IMR-90 (cell line): Measurements from ENCODE around the gene ABR. TPM values are rescaled to one million over a fixed set of nuclear protein-coding genes. Genes with fewer than 3 reads are reported as not detected.

Experiments used
- ATAC-seq: fragments of 200-7000 bp; cut with Tn5 transposase; 2 replicates; pipeline ENCODE4 v1.9.1; 2020; ENCODE audit warnings: low read depth, mild to moderate bottlenecking, moderate library complexity
- BruUV-seq: library from RNA; stranded (reverse); fragments of 400-500 nt; replicated peaks from 2 replicates; lab custom pipeline; 2021; lab: Mats Ljungman, UMichigan
- CTCF ChIA-PET: fragments of 300-600 bp; formaldehyde crosslinking; extraction: SDS; loops from one replicate; lab custom pipeline; 2021; ENCODE audit warnings: antibody characterized with exemption; lab: Yijun Ruan, JAX
- POLR2A ChIA-PET: fragments of 300-600 bp; sonication (Branson Sonifier 250); formaldehyde crosslinking; loops from one replicate; lab custom pipeline; 2022; ENCODE audit warnings: antibody characterized with exemption; ENCODE audit not compliant: unreplicated experiment; lab: Charles Lee
- DNase-seq: peaks from one replicate; pipeline ENCODE4 v3.0.0; 2013
- H2AFZ ChIP-seq: replicated peaks from 2 replicates; pipeline ENCODE3; 2013; ENCODE audit warnings: low read length, mild to moderate bottlenecking; ENCODE audit not compliant: poor library complexity
- H2AK5ac ChIP-seq: 2 replicates; pipeline ENCODE4 v1.6.1; 2013; ENCODE audit warnings: low read depth, low read length, inconsistent platforms
- H2AK9ac ChIP-seq: replicated peaks from 2 replicates; pipeline ENCODE3; 2013; ENCODE audit warnings: mild to moderate bottlenecking, low read depth, low read length, moderate library complexity; ENCODE audit not compliant: poor library complexity
- H2BK120ac ChIP-seq: 2 replicates; pipeline ENCODE4 v1.6.1; 2013; ENCODE audit warnings: low read depth, low read length, inconsistent platforms
- H2BK15ac ChIP-seq: 3 replicates; pipeline ENCODE4 v1.6.1; 2013; ENCODE audit warnings: low read depth, low read length, inconsistent platforms
- H2BK20ac ChIP-seq: 2 replicates; pipeline ENCODE4 v1.6.1; 2013; ENCODE audit warnings: low read depth, mild to moderate bottlenecking, inconsistent platforms, low read length, moderate library complexity
- H2BK5ac ChIP-seq: 2 replicates; pipeline ENCODE4 v1.6.1; 2013; ENCODE audit warnings: mild to moderate bottlenecking, low read depth, low read length, inconsistent platforms; ENCODE audit not compliant: poor library complexity, severe bottlenecking
- H3K14ac ChIP-seq: replicated peaks from 2 replicates; pipeline ENCODE4 v1.6.1; 2013; ENCODE audit warnings: low read depth, low read length, inconsistent platforms
- H3K18ac ChIP-seq: 2 replicates; pipeline ENCODE4 v1.6.1; 2013; ENCODE audit warnings: low read depth, low read length, control low read depth
- H3K23ac ChIP-seq: 2 replicates; pipeline ENCODE4 v1.6.1; 2013; ENCODE audit warnings: low read depth, low read length, inconsistent platforms
- H3K27ac ChIP-seq: 2 replicates; pipeline ENCODE4 v1.5.1; 2013; ENCODE audit warnings: mild to moderate bottlenecking, control low read depth, low read length; ENCODE audit not compliant: insufficient read depth
- H3K27me3 ChIP-seq: 2 replicates; pipeline ENCODE4 v1.6.1; 2013; ENCODE audit warnings: low read length; ENCODE audit not compliant: control insufficient read depth, insufficient read depth
- H3K36me3 ChIP-seq: 2 replicates; pipeline ENCODE4 v1.6.1; 2013; ENCODE audit warnings: low read length, mixed read lengths; ENCODE audit not compliant: control insufficient read depth, insufficient read depth
- H3K4ac ChIP-seq: 2 replicates; pipeline ENCODE4 v1.6.1; 2013; ENCODE audit warnings: low read depth, low read length, inconsistent platforms
- H3K4me1 ChIP-seq: 2 replicates; pipeline ENCODE4 v1.6.1; 2013; ENCODE audit warnings: low read length, mixed read lengths; ENCODE audit not compliant: control insufficient read depth, insufficient read depth
- H3K4me2 ChIP-seq: 2 replicates; pipeline ENCODE4 v1.6.1; 2013; ENCODE audit warnings: low read depth, mild to moderate bottlenecking, control low read depth, low read length, moderate library complexity
- H3K4me3 ChIP-seq: 2 replicates; pipeline ENCODE4 v1.5.1; 2013; ENCODE audit warnings: low read depth, mild to moderate bottlenecking, control low read depth, low read length, moderate library complexity; ENCODE audit not compliant: insufficient read depth
- H3K56ac ChIP-seq: 2 replicates; pipeline ENCODE4 v1.6.1; 2013; ENCODE audit warnings: low read length, inconsistent platforms; ENCODE audit not compliant: insufficient read depth; ENCODE audit errors: extremely low read depth
- H3K79me1 ChIP-seq, 2 experiments: 2 replicates each; pipeline ENCODE4 v1.6.1; 2013; ENCODE audit warnings: low read length in 2 of 2, inconsistent platforms in 1 of 2, low read depth in 1 of 2
- H3K9ac ChIP-seq: 2 replicates; pipeline ENCODE4 v1.6.1; 2013; ENCODE audit warnings: low read depth, low read length, control low read depth
- H3K9me1 ChIP-seq: 2 replicates; pipeline ENCODE4 v1.6.1; 2013; ENCODE audit warnings: low read length, inconsistent platforms; ENCODE audit not compliant: insufficient read depth
- H3K9me3 ChIP-seq: 2 replicates; pipeline ENCODE4 v1.6.1; 2013; ENCODE audit warnings: low read length; ENCODE audit not compliant: control insufficient read depth, insufficient read depth
- H4K20me1 ChIP-seq: 2 replicates; pipeline ENCODE4 v1.6.1; 2013; ENCODE audit warnings: low read length, inconsistent platforms; ENCODE audit not compliant: insufficient read depth
- H4K5ac ChIP-seq: 2 replicates; pipeline ENCODE4 v1.6.1; 2013; ENCODE audit warnings: mild to moderate bottlenecking, low read depth, low read length, control low read depth
- H4K8ac ChIP-seq, 2 experiments: 2 replicates each; pipeline ENCODE4 v1.6.1; 2013; ENCODE audit warnings: low read depth in 2 of 2, low read length in 2 of 2, control low read depth in 1 of 2, inconsistent platforms in 1 of 2
- H4K91ac ChIP-seq: 2 replicates; pipeline ENCODE4 v1.6.1; 2013; ENCODE audit warnings: low read depth, low read length, inconsistent platforms; ENCODE audit not compliant: insufficient read depth
- BHLHE40 ChIP-seq: fragments of 150-350 bp; IDR thresholded peaks from 2 replicates; pipeline ENCODE4 v1.6.1; 2016; ENCODE audit warnings: mild to moderate bottlenecking, low read depth, low read length
- CEBPB ChIP-seq: IDR thresholded peaks from 2 replicates; pipeline ENCODE4 v1.6.1; 2012; ENCODE audit warnings: low read depth, low read length, improper control_type of control experiment
- CHD1 ChIP-seq: IDR thresholded peaks from 2 replicates; pipeline ENCODE4 v1.6.1; 2012; ENCODE audit warnings: low read depth, low read length, improper control_type of control experiment
- ELK1 ChIP-seq: fragments of 150-350 bp; IDR thresholded peaks from 2 replicates; pipeline ENCODE4 v1.6.1; 2016; ENCODE audit warnings: low read depth, mild to moderate bottlenecking, low read length, moderate library complexity, borderline replicate concordance
- FOS ChIP-seq: fragments of 150-350 bp; IDR thresholded peaks from 2 replicates; pipeline ENCODE4 v1.6.1; 2016; ENCODE audit warnings: low read depth, low read length
- MAFK ChIP-seq: IDR thresholded peaks from 2 replicates; pipeline ENCODE4 v1.6.1; 2012; ENCODE audit warnings: low read depth, low read length, improper control_type of control experiment
- MAZ ChIP-seq: IDR thresholded peaks from 2 replicates; pipeline ENCODE4 v1.6.1; 2012; ENCODE audit warnings: low read depth, mild to moderate bottlenecking, low read length, improper control_type of control experiment, moderate library complexity, borderline replicate concordance
- MXI1 ChIP-seq: IDR thresholded peaks from 2 replicates; pipeline ENCODE4 v1.6.1; 2012; ENCODE audit warnings: low read depth, mild to moderate bottlenecking, low read length, moderate library complexity, borderline replicate concordance
- NFE2L2 ChIP-seq: fragments of 150-350 bp; IDR thresholded peaks from 2 replicates; pipeline ENCODE4 v1.6.1; 2016; ENCODE audit warnings: low read depth, mild to moderate bottlenecking, low read length
- POLR2A ChIP-seq: IDR thresholded peaks from 2 replicates; pipeline ENCODE4 v1.6.1; 2012; ENCODE audit warnings: mild to moderate bottlenecking, low read depth, low read length
- RAD21 ChIP-seq: IDR thresholded peaks from 2 replicates; pipeline ENCODE4 v1.6.1; 2012; ENCODE audit warnings: low read length, improper control_type of control experiment
- RCOR1 ChIP-seq: IDR thresholded peaks from 2 replicates; pipeline ENCODE4 v1.6.1; 2012; ENCODE audit warnings: mild to moderate bottlenecking, low read length, improper control_type of control experiment; ENCODE audit not compliant: insufficient replicate concordance
- RFX5 ChIP-seq: IDR thresholded peaks from 2 replicates; pipeline ENCODE4 v1.8.0; 2012; ENCODE audit warnings: low read depth, mild to moderate bottlenecking, low read length, moderate library complexity
- SMC3 ChIP-seq: fragments of 150-350 bp; IDR thresholded peaks from 2 replicates; pipeline ENCODE4 v1.6.1; 2016; ENCODE audit warnings: low read depth, mild to moderate bottlenecking, antibody characterized with exemption, low read length, moderate library complexity
- WGBS, 2 experiments: methylation state at CpG; one replicate each; pipeline versions ENCODE4 v1.1.5 to v1.1.7; 2013; ENCODE audit warnings: missing lambda C conversion rate in 2 of 2; ENCODE audit not compliant: insufficient read length in 1 of 2; ENCODE audit errors: extremely low coverage in 2 of 2; 5-methylcytosine and 5-hydroxymethylcytosine counted together
- dilution Hi-C: fragments of 300-500 bp; cut with HindIII; formaldehyde crosslinking; loops from one replicate; pipeline ENCODE4 v1.14.3; 2018; ENCODE audit warnings: low sequenced_read_pairs; ENCODE audit not compliant: unreplicated experiment
- in situ Hi-C: fragments of 300-500 bp; cut with MboI; formaldehyde crosslinking; loops from 3 replicates; pipeline ENCODE4 v1.14.3; 2019; ENCODE audit warnings: low sequenced_read_pairs, inconsistent platforms, mixed read lengths
- intact Hi-C: fragments of 100-400 bp; cut with micrococcal nuclease; formaldehyde crosslinking; loops from 2 replicates; pipeline ENCODE4 v1.10.0; 2022
- polyA plus RNA-seq, 3 experiments: library from polyadenylated mRNA; depleted of rRNA; stranded (reverse); fragments of >200 nt; gene quantifications; 2 replicates each; pipeline ENCODE4 v1.2.3, GENCODE V29; 2012; ENCODE audit warnings: low replicate concordance in 1 of 3
- total RNA-seq: library from RNA; depleted of rRNA; stranded (reverse); fragments of >200 nt; gene quantifications from 2 replicates; pipeline ENCODE4 v1.2.3, GENCODE V29; 2012
- TF ChIP-seq, protein P1 (sequence below): conservative IDR thresholded peaks from 2 replicates; pipeline ENCODE4 v1.5.1; 2012; ENCODE audit warnings: mild to moderate bottlenecking, low read depth, low read length, improper control_type of control experiment
- TF ChIP-seq, protein P2 (sequence below): fragments of 150-350 bp; IDR thresholded peaks from 2 replicates; pipeline ENCODE4 v1.6.1; 2017; ENCODE audit warnings: mild to moderate bottlenecking, antibody characterized with exemption, low read length, low read depth

The ABR gene
- total and polyA plus RNA-seq, 2 of the 4 experiments (the other 2 are of a cell fraction), result 28.3 to 79.7 TPM

DNA sequence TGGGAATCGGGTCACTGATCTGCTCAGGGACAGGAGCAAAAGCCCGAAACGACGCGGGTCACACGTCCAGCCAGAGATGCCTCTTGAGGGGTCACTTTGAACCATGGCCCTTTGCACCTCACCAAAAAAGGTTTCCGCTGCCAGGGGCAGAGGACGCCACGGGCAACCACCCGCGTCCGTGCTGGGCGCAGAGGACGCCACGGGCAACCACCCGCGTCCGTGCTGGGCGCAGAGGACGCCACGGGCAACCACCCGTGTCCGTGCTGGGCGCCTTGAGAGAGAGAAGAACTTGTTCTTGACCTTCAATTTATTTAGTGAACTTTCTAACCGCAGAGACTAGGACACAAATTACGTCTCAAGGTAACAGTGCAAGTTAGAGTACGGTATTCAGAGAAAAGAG, 147.4 kb downstream of the ABR start:
- Histone ChIP-seq H2BK5ac (no peak overlapping the region), H2BK20ac (no peak overlapping the region), H3K4ac (no peak overlapping the region), H2AK9ac (no peak overlapping the region), H3K56ac (no peak overlapping the region), H4K8ac (no peak overlapping the region), H2AK5ac (no peak overlapping the region), H3K4me1 (peaks cover 21% of the 10 kb centered on the region), H4K91ac (no peak overlapping the region), H3K9ac (no peak overlapping the region), H3K18ac (no peak overlapping the region), H3K27me3 (no peaks in the 10 kb centered on the region), H2BK120ac (no peak overlapping the region), H3K79me1 (peaks cover 0 to 21% of the 10 kb centered on the region in 2 experiments), H4K5ac (no peak overlapping the region), H3K4me2 (no peak overlapping the region), H3K4me3 (no peak overlapping the region), H3K14ac (no peak overlapping the region), H3K23ac (no peak overlapping the region), H3K27ac (no peak overlapping the region), H4K20me1 (peaks cover 45% of the 10 kb centered on the region), H3K9me3 (no peaks in the 10 kb centered on the region), H2BK15ac (no peak overlapping the region), H3K9me1 (peaks cover 13% of the 10 kb centered on the region), H2AFZ (no peak overlapping the region), H3K36me3 (peaks cover 14% of the 10 kb centered on the region)
- ATAC-seq (no peak), DNase-seq (no peak)
- 84% methylated on average over 18 of the region's 27 CpGs; no CpG with 5 or more reads in 1 of the 2 experiments for WGBS, 2 experiments
- POLR2A ChIA-PET, result no interaction called here
- CTCF ChIA-PET, result no interaction called here
- dilution Hi-C loops (no loop called here), intact Hi-C loops (no loop called here), in situ Hi-C loops (no loop called here)
- no peak for TF ChIP-seq RCOR1
- no peak for TF ChIP-seq MXI1
- TF ChIP-seq BHLHE40, result no peak
- no peak for TF ChIP-seq SMC3
- TF ChIP-seq FOS, result no peak
- no peak for TF ChIP-seq MAFK
- no peak for TF ChIP-seq POLR2A
- TF ChIP-seq MAZ, result no peak
- no peak for TF ChIP-seq CHD1
- no peak for TF ChIP-seq RAD21
- TF ChIP-seq, protein P1, sequence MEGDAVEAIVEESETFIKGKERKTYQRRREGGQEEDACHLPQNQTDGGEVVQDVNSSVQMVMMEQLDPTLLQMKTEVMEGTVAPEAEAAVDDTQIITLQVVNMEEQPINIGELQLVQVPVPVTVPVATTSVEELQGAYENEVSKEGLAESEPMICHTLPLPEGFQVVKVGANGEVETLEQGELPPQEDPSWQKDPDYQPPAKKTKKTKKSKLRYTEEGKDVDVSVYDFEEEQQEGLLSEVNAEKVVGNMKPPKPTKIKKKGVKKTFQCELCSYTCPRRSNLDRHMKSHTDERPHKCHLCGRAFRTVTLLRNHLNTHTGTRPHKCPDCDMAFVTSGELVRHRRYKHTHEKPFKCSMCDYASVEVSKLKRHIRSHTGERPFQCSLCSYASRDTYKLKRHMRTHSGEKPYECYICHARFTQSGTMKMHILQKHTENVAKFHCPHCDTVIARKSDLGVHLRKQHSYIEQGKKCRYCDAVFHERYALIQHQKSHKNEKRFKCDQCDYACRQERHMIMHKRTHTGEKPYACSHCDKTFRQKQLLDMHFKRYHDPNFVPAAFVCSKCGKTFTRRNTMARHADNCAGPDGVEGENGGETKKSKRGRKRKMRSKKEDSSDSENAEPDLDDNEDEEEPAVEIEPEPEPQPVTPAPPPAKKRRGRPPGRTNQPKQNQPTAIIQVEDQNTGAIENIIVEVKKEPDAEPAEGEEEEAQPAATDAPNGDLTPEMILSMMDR, result no peak
- no peak for TF ChIP-seq CEBPB
- no peak for TF ChIP-seq RFX5
- no peak for TF ChIP-seq NFE2L2
- no peak for TF ChIP-seq ELK1
- TF ChIP-seq, protein P2, sequence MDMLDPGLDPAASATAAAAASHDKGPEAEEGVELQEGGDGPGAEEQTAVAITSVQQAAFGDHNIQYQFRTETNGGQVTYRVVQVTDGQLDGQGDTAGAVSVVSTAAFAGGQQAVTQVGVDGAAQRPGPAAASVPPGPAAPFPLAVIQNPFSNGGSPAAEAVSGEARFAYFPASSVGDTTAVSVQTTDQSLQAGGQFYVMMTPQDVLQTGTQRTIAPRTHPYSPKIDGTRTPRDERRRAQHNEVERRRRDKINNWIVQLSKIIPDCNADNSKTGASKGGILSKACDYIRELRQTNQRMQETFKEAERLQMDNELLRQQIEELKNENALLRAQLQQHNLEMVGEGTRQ, result no peak
- no TSS peak for BruUV-seq
